BLaER1 treated with 17β-estradiol and CSF1 and Interleukin-3, amounts not matched to agents 10 nM and 100 nM (cell line): ENCODE measurements around the gene NLN.
A peak's percentile ranks its signal among the peaks of the same experiment; 100 is the strongest.

Experiments used
- H3K27ac ChIP-seq, 11 experiments: shearing (Covaris generic); formaldehyde crosslinking; 2 replicates each; pipeline ENCODE4 v1.8.1; 2022
- H3K27me3 ChIP-seq, 11 experiments: shearing (Covaris generic); formaldehyde crosslinking; 2 replicates each; pipeline ENCODE4 v1.8.1; 2022
- H3K36me3 ChIP-seq, 11 experiments: shearing (Covaris generic); formaldehyde crosslinking; 2 replicates each; pipeline ENCODE4 v1.8.1; 2022
- H3K4me1 ChIP-seq, 10 experiments: shearing (Covaris generic); formaldehyde crosslinking; 2 replicates each; pipeline ENCODE4 v1.8.1; 2022
- H3K4me2 ChIP-seq, 11 experiments: shearing (Covaris generic); formaldehyde crosslinking; 2 replicates each; pipeline ENCODE4 v1.8.1; 2022
- H3K4me3 ChIP-seq, 10 experiments: shearing (Covaris generic); formaldehyde crosslinking; 2 replicates each; pipeline ENCODE4 v1.8.1; 2022
- H3K9ac ChIP-seq, 11 experiments: shearing (Covaris generic); formaldehyde crosslinking; 2 replicates each; pipeline ENCODE4 v1.8.1; 2022
- H3K9me3 ChIP-seq, 11 experiments: shearing (Covaris generic); formaldehyde crosslinking; replicated peaks in 1 of 11; 2 replicates each; pipeline ENCODE4 v1.8.1; 2022
- H4K20me1 ChIP-seq, 11 experiments: shearing (Covaris generic); formaldehyde crosslinking; 2 replicates each; pipeline ENCODE4 v1.8.1; 2022
- Cebpa-rat ChIP-seq, 11 experiments: shearing (Covaris generic); IDR thresholded peaks; 2 replicates each; pipeline ENCODE4 v1.8.1; 2022

Gene NLN

DNA sequence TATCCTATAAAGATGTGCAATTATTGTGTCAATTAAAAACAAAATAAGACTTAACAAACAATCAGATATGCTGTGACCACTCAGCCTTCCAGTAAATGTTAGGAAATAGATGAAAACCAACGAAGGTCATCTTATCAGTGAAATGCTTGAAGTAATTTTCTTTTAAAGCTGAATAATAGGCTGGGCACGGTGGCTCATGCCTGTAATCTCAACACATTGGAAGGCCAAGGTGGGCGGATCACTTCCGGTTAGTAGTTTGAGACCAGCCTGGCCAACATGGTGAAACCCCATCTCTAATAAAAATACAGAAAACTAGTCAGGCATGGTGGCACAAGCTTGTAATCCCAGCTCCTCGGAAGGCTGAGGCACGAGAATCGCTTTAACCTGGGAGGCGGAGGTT lies 31.2 kb downstream of the NLN start:
- Histone ChIP-seq H3K4me1 (peaks cover 0 to 46% (median 4%) of the 10 kb centered on the region in 10 experiments; a peak in 7 of 20 replicates), H4K20me1 (peaks cover 18 to 100% (median 82%) of the 10 kb centered on the region in 11 experiments; a peak in 18 of 22 replicates), H3K27ac (no peak overlapping the region), H3K4me3 (no peak overlapping the region), H3K9ac (no peak overlapping the region), H3K4me2 (peak overlapping the region in 2 of 11 experiments; percentile 18 to 55; a peak in 3 of 22 replicates), H3K27me3 (no peaks in the 10 kb centered on the region), H3K36me3 (peaks cover 0 to 96% (median 16%) of the 10 kb centered on the region in 11 experiments; a peak in 9 of 22 replicates), H3K9me3 (peaks cover 0 to 12% (median 8%) of the 10 kb centered on the region in 11 experiments; a peak in 17 of 22 replicates)
- TF ChIP-seq Cebpa-rat (IDR thresholded peaks at IDR 0.05) = no peak

DNA sequence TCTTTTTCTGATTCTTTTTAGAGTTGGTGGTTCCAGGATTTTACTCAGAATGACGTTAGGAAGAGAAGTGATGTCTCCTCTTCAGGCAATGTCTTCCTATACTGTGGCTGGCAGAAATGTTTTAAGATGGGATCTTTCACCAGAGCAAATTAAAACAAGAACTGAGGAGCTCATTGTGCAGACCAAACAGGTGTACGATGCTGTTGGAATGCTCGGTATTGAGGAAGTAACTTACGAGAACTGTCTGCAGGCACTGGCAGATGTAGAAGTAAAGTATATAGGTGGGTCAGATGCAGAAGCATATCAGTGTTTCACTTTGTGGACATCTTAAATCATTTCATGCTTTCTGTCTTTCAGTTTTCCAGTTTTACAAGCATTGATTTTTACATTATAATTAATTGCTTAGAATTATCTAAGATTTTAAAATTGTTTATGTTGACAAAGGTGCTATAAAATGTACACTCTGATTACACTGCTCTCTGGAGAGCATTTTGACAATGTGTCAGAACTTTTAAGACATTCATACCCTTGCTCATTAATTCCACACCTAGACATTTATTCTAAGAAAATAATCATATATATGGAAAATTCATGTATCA lies 36.6 kb downstream of the NLN start:
- Histone ChIP-seq H3K9ac (no peak overlapping the region), H3K4me1 (peaks cover 0 to 13% (median 4%) of the 10 kb centered on the region in 10 experiments; a peak in 7 of 20 replicates)

DNA sequence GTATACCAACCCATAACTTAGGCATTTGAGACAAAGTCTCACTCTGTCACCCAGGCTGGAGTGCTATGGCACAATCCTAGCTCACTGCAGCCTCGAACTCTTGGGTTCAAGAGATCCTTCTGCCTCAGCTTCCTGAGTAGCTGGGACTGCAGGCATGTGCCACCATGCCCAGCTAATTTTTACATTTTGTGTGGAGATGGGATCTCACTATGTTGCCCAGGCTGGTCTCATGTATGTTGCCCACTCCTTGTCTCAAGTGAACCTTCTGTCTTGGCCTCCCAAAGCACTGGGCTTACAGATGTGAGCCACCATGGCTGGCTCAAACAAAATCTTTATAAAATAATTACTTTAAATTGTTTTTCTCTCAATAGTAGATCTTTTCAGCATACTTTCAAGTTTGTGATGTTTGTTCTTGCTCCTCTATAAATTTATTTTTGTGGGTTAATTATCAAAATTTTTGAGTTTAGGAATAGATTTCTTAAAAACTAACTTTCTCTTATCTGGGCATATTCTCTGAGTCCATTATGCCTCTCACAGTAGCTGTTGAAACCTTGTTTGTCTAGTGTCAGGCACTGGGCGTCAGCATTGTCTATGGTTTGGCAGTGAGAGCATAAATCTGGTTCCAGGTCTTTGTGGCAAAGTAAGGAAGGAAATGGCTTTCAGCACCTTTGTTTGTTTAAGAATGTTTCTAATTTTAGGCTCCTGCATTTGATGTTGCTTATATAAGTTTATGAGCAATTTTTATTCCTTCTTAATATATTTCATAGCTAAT lies 38.7 kb downstream of the NLN start:
- peaks cover 26 to 98% (median 55%) of the 10 kb centered on the region in 11 experiments for H3K36me3 ChIP-seq
- no peak overlapping the region for H3K4me2 ChIP-seq
- no peak for TF ChIP-seq Cebpa-rat (IDR thresholded peaks at IDR 0.05)
- no peak overlapping the region for H3K4me3 ChIP-seq
- H4K20me1 ChIP-seq = peaks cover 6 to 96% (median 27%) of the 10 kb centered on the region in 11 experiments; a peak in 16 of 22 replicates
- H3K9ac ChIP-seq = no peak overlapping the region
- H3K4me1 ChIP-seq = no peaks in the 10 kb centered on the region; a peak in 1 of 20 replicates
- H3K27ac ChIP-seq = no peak overlapping the region
- H3K27me3 ChIP-seq = no peaks in the 10 kb centered on the region
- no peaks in the 10 kb centered on the region for H3K9me3 ChIP-seq

More for the DNA sequence above, 36.6 kb downstream of the NLN start:
- Histone ChIP-seq H3K9me3 (no peaks in the 10 kb centered on the region), H3K36me3 (peaks cover 14 to 97% (median 40%) of the 10 kb centered on the region in 11 experiments; a peak in 21 of 22 replicates), H3K27ac (no peak overlapping the region), H4K20me1 (peaks cover 7 to 100% (median 42%) of the 10 kb centered on the region in 11 experiments; a peak in 16 of 22 replicates), H3K4me3 (no peak overlapping the region), H3K27me3 (no peaks in the 10 kb centered on the region), H3K4me2 (no peak overlapping the region)
- TF ChIP-seq Cebpa-rat (IDR thresholded peaks at IDR 0.05) = no peak

DNA sequence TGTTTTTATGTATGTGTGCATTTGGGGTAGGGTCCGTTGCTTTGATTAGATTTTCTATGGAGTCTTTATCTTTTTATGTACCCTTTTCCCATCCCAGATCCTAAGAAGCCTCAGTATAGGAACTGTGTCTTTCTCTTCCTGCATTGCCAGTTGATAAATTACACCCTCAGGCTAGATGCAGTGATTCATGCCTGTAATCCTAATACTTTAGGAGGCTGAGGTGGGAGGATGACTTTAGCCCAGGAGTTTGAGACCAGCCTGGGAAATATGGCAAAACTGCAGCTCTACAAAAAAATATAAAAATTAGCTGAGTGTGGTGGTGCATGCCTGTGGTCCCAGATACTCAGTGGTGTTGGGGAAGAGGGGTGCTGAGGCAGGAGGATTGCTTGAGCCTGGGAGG lies 40.2 kb downstream of the NLN start:
- TF ChIP-seq Cebpa-rat (IDR thresholded peaks at IDR 0.05) = no peak
- Histone ChIP-seq H3K4me3 (no peak overlapping the region), H3K27me3 (no peaks in the 10 kb centered on the region), H3K9me3 (peaks cover 0 to 15% (median 10%) of the 10 kb centered on the region in 11 experiments; a peak in 15 of 22 replicates), H3K4me1 (no peaks in the 10 kb centered on the region; a peak in 1 of 20 replicates), H3K27ac (no peak overlapping the region), H4K20me1 (peaks cover 0 to 96% (median 11%) of the 10 kb centered on the region in 11 experiments; a peak in 12 of 22 replicates), H3K4me2 (no peak overlapping the region), H3K9ac (no peak overlapping the region), H3K36me3 (peaks cover 41 to 98% (median 70%) of the 10 kb centered on the region in 11 experiments)

DNA sequence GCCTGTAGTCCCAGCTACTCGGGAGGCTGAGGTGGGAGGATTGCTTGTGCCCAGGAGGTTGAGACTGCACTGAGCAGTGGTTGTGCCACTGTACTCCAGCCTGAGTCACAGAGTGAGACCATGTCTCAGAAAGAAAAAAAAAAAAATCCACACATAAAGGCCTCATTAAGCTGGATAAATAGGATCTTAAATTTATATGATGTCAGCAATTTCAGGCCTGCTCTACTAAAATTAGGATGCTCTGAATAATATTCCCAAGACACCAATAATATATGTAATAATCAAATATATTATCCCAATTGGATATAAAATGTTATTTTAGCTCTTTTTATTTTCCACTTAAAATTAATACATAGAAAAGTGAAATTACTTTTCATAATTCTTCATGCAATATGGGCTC lies 43.6 kb downstream of the NLN start:
- peaks cover 40 to 98% (median 71%) of the 10 kb centered on the region in 11 experiments for H3K36me3 ChIP-seq
- no peaks in the 10 kb centered on the region; a peak in 1 of 20 replicates for H3K4me1 ChIP-seq
- no peak overlapping the region for H3K27ac ChIP-seq
- H3K9ac ChIP-seq = no peak overlapping the region
- no peak overlapping the region for H3K4me3 ChIP-seq
- H4K20me1 ChIP-seq = peaks cover 0 to 95% (median 0%) of the 10 kb centered on the region in 11 experiments; a peak in 5 of 22 replicates
- no peak for TF ChIP-seq Cebpa-rat (IDR thresholded peaks at IDR 0.05)
- no peaks in the 10 kb centered on the region for H3K27me3 ChIP-seq
- H3K4me2 ChIP-seq = no peak overlapping the region
- H3K9me3 ChIP-seq = peaks cover 0 to 18% (median 13%) of the 10 kb centered on the region in 11 experiments; a peak in 15 of 22 replicates

DNA sequence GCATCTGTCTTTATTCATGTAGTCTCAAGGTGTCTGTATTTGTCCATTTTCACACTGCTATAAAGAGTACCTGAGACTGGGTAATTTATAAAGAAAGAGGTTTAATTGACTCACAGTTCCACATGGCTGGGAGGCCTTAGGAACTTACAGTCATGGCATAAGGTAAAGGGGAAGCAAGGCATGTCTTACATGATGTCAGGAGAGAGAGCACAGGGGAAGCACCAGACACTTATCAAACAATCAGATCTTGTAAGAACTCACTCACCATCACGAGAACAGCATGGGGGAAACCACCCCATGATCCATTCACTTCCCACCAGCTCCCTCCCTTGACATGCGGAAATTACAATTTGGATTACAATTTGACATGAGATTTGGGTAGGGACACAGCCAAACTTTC lies 44.2 kb downstream of the NLN start:
- H3K4me1 ChIP-seq = no peaks in the 10 kb centered on the region
- H4K20me1 ChIP-seq = peaks cover 0 to 95% (median 0%) of the 10 kb centered on the region in 11 experiments; a peak in 5 of 22 replicates
- no peaks in the 10 kb centered on the region for H3K27me3 ChIP-seq
- TF ChIP-seq Cebpa-rat (IDR thresholded peaks at IDR 0.05) = no peak
- H3K27ac ChIP-seq = no peak overlapping the region
- no peak overlapping the region for H3K4me3 ChIP-seq
- H3K36me3 ChIP-seq = peaks cover 40 to 98% (median 67%) of the 10 kb centered on the region in 11 experiments
- H3K9ac ChIP-seq = no peak overlapping the region
- no peak overlapping the region for H3K4me2 ChIP-seq
- H3K9me3 ChIP-seq = peaks cover 0 to 18% (median 13%) of the 10 kb centered on the region in 11 experiments; a peak in 15 of 22 replicates

DNA sequence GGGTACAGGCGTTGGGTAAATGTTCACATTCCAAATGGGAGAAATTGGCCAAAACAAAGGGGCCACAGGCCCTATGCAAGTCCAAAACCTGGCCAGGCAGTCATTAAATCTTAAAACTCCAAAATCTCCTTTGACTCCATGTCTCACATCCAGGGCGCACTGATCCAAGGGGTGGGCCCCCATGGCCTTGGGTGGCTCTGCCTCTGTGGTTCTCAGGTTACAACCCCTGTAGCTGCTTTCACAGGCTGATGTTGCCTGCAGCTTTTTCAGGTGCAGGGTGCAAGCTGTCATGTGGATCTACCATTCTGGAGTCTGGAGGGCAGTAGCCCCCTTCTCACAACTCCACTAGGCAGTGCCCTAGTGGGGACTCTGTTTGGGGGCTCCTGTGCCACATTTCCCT lies 44.8 kb downstream of the NLN start:
- Histone ChIP-seq H3K9me3 (peaks cover 0 to 18% (median 13%) of the 10 kb centered on the region in 11 experiments; a peak in 15 of 22 replicates), H3K4me2 (no peak overlapping the region), H3K9ac (no peak overlapping the region), H3K36me3 (peaks cover 40 to 99% (median 64%) of the 10 kb centered on the region in 11 experiments), H3K27ac (no peak overlapping the region), H4K20me1 (peaks cover 0 to 94% (median 0%) of the 10 kb centered on the region in 11 experiments; a peak in 5 of 22 replicates), H3K4me3 (no peak overlapping the region), H3K4me1 (no peaks in the 10 kb centered on the region), H3K27me3 (no peaks in the 10 kb centered on the region)
- no peak for TF ChIP-seq Cebpa-rat (IDR thresholded peaks at IDR 0.05)

DNA sequence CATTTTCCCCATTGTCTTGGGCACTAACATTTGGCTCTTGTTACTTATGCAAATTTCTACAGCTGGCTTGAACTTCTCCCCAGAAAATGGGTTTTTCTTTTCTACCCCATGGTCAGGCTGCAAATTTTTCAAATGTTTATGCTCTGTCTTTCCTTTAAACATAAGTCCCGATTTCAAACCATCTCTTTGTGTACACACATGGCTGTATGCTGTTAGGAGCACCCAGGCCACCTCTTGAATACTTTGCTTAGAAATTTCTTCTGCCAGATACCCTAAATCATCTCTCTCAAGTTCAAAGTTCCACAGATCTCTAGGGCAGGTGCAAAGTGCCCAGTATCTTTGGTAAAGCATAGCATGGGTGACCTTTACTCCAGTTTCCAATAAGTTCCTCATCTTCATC lies 45.6 kb downstream of the NLN start:
- Histone ChIP-seq H3K9me3 (peaks cover 0 to 18% (median 13%) of the 10 kb centered on the region in 11 experiments; a peak in 15 of 22 replicates), H3K27ac (no peak overlapping the region), H3K4me3 (no peak overlapping the region), H3K4me1 (no peaks in the 10 kb centered on the region; a peak in 1 of 20 replicates), H3K9ac (no peak overlapping the region), H3K4me2 (no peak overlapping the region), H4K20me1 (peaks cover 0 to 94% (median 0%) of the 10 kb centered on the region in 11 experiments; a peak in 5 of 22 replicates), H3K27me3 (no peaks in the 10 kb centered on the region), H3K36me3 (peaks cover 40 to 99% (median 62%) of the 10 kb centered on the region in 11 experiments)
- no peak for TF ChIP-seq Cebpa-rat (IDR thresholded peaks at IDR 0.05)
